T-helper 1 cell treated with Interleukin-12 subunit alpha and Interleukin-12 subunit beta and Interleukin-4 antibody, amounts not matched to agents 30 ng/mL and 1 ng/mL, for 36 hours (primary cell): ENCODE data around the gene SP140. TPM values are rescaled to one million over a fixed set of nuclear protein-coding genes. Genes with fewer than 3 reads are reported as not detected.
"Not testable (repeated sequence)": the region's sequence is repeated elsewhere in the genome, so short reads cannot be mapped to it uniquely, and the experiment has no call there.

Experiments used
- intact Hi-C: fragments of 100-400 bp; cut with micrococcal nuclease; formaldehyde crosslinking; loops from one replicate; pipeline ENCODE4 v1.15.1; 2024
- total RNA-seq: library from RNA; stranded (reverse); gene quantifications from 2 replicates; pipeline ENCODE4 v1.2.3, GENCODE V29; 2022

SP140 gene
- total RNA-seq, 1 donor from 2014 or later, result 111 TPM

- intact Hi-C loops, result loop anchor here (10.0 kb wide), 1 partner anchor 222 kb away; no protein-coding TSS in a partner anchor
Measured at GRCh38 chr2:230222829-230223228, 2.7 kb upstream of the SP140 start.

GRCh38 chr2:230224458-230224857 lies 1.1 kb upstream of the SP140 start:
- intact Hi-C loops, result loop anchor here (2.0 to 10.0 kb wide), 5 partner anchors 220 to 570 kb away; no protein-coding TSS in a partner anchor

GRCh38 chr2:230226051-230226551 lies 565 bp downstream of the SP140 start:
- intact Hi-C loops, result loop anchor here (1.0 to 10.0 kb wide), 5 partner anchors 8 to 376 kb away; partner anchors contain the start of genes FBXO36 and TRIP12

GRCh38 chr2:230227216-230227615 lies 1.7 kb downstream of the SP140 start:
- intact Hi-C loops, result loop anchor here (2.0 to 10.0 kb wide), 4 partner anchors 36 to 375 kb away; partner anchors contain the start of genes FBXO36 and TRIP12

GRCh38 chr2:230230087-230230486 lies 4.6 kb downstream of the SP140 start:
- intact Hi-C loops, result no loop called here

- intact Hi-C loops, result no loop called here
Measured at GRCh38 chr2:230230496-230231200, 5.1 kb downstream of the SP140 start.

- intact Hi-C loops, result no loop called here
Measured at GRCh38 chr2:230231251-230231650, 5.7 kb downstream of the SP140 start.

GRCh38 chr2:230234122-230234722 lies 8.7 kb downstream of the SP140 start:
- intact Hi-C loops, result loop anchor here (2.0 kb wide), 1 partner anchor 21 kb away; no protein-coding TSS in a partner anchor

GRCh38 chr2:230234845-230235244 lies 9.3 kb downstream of the SP140 start:
- intact Hi-C loops, result loop anchor here (1.0 to 2.0 kb wide), 2 partner anchors 10 to 20 kb away; partner anchors contain the start of gene SP140

- intact Hi-C loops, result no loop called here
Measured at GRCh38 chr2:230244211-230244610, 18.7 kb downstream of the SP140 start.

- intact Hi-C loops, result no loop called here
Measured at GRCh38 chr2:230246206-230246605, 20.7 kb downstream of the SP140 start.

- intact Hi-C loops, result no loop called here
Measured at GRCh38 chr2:230250231-230250630, 24.7 kb downstream of the SP140 start.

- intact Hi-C loops, result loop anchor here (2.0 kb wide), 3 partner anchors 20 to 64 kb away; partner anchors contain the start of gene SP110
Measured at GRCh38 chr2:230254152-230254881, 28.8 kb downstream of the SP140 start.

GRCh38 chr2:230256733-230257332 lies 31.3 kb downstream of the SP140 start:
- intact Hi-C loops, result no loop called here

- intact Hi-C loops, result no loop called here
Measured at GRCh38 chr2:230258483-230258882, 32.9 kb downstream of the SP140 start.

- intact Hi-C loops, result loop anchor here (2.0 kb wide), 3 partner anchors 35 to 57 kb away; partner anchors contain the start of gene SP110
Measured at GRCh38 chr2:230262246-230262645, 36.7 kb downstream of the SP140 start.

GRCh38 chr2:230264945-230265344 lies 39.4 kb downstream of the SP140 start:
- intact Hi-C loops, result not testable (repeated sequence)

- intact Hi-C loops, result no loop called here
Measured at GRCh38 chr2:230266638-230267037, 41.1 kb downstream of the SP140 start.

GRCh38 chr2:230267059-230267458 lies 41.5 kb downstream of the SP140 start:
- intact Hi-C loops, result no loop called here

- intact Hi-C loops, result no loop called here
Measured at GRCh38 chr2:230267556-230267955, 42.0 kb downstream of the SP140 start.
